ENCODE results near the gene DPYSL3. TPM values are rescaled to one million over a fixed set of nuclear protein-coding genes. Genes with fewer than 3 reads are reported as not detected.

DPYSL3 gene
- polyA plus RNA-seq, 1 donor (not counting 4 experiments of a cell fraction or from before 2014, with no cell fraction given) = 4.8 TPM

GRCh38 chr5:147430628-147431027, 79.2 kb downstream of the DPYSL3 start:
- Histone ChIP-seq H3K4me3 (ENCODE audit: control insufficient read depth in 2 of 3, extremely low read depth in 1 of 3, insufficient read depth in 2 of 3, low read depth in 1 of 3, low read length in 3 of 3) (no peak overlapping the region), H3K9me1 (ENCODE audit: control insufficient read depth, extremely low read depth, insufficient read depth, low read length) (no peaks in the 10 kb centered on the region), H3K27me3 (ENCODE audit: control insufficient read depth, extremely low read depth, insufficient read depth, low read length) (no peaks in the 10 kb centered on the region), H3K9ac (ENCODE audit: control insufficient read depth, extremely low read depth, insufficient read depth, low read length) (no peak overlapping the region), H3K9me3 (ENCODE audit: control insufficient read depth, low read depth, low read length) (no peaks in the 10 kb centered on the region), H3K27ac (ENCODE audit: control insufficient read depth, insufficient read depth, low read length) (no peak overlapping the region), H2AFZ (ENCODE audit: control insufficient read depth, low read length) (no peak overlapping the region), H3K4me1 (ENCODE audit: control insufficient read depth, extremely low read depth, insufficient read depth, low read length) (no peaks in the 10 kb centered on the region), H3K36me3 (ENCODE audit: control insufficient read depth in 2 of 2, extremely low read depth in 1 of 2, insufficient read depth in 2 of 2, low read length in 2 of 2) (no peaks in the 10 kb centered on the region), H4K20me1 (ENCODE audit: control insufficient read depth, extremely low read depth, insufficient read depth, low read length) (no peaks in the 10 kb centered on the region), H3K79me2 (ENCODE audit: control insufficient read depth, insufficient read depth, low read length) (no peaks in the 10 kb centered on the region), H3K4me2 (ENCODE audit: control insufficient read depth, extremely low read depth, insufficient read depth, low read depth, low read length) (no peak overlapping the region)
- dilution Hi-C loops (cut with MboI; ENCODE audit: extremely low pct_ligation_motif_present, low sequenced_read_pairs) = no loop called here
- FAIRE-seq (no peak), DNase-seq (ENCODE audit: low read depth, low spot score) (no peak)
- TF ChIP-seq, protein P1, sequence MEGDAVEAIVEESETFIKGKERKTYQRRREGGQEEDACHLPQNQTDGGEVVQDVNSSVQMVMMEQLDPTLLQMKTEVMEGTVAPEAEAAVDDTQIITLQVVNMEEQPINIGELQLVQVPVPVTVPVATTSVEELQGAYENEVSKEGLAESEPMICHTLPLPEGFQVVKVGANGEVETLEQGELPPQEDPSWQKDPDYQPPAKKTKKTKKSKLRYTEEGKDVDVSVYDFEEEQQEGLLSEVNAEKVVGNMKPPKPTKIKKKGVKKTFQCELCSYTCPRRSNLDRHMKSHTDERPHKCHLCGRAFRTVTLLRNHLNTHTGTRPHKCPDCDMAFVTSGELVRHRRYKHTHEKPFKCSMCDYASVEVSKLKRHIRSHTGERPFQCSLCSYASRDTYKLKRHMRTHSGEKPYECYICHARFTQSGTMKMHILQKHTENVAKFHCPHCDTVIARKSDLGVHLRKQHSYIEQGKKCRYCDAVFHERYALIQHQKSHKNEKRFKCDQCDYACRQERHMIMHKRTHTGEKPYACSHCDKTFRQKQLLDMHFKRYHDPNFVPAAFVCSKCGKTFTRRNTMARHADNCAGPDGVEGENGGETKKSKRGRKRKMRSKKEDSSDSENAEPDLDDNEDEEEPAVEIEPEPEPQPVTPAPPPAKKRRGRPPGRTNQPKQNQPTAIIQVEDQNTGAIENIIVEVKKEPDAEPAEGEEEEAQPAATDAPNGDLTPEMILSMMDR (optimal IDR thresholded peaks at IDR 0.05 in 1 of 3, IDR thresholded peaks at IDR 0.05 in 1 of 3, conservative IDR thresholded peaks at IDR 0.05 in 1 of 3; ENCODE audit: extremely low read depth in 1 of 3, insufficient read depth in 2 of 3, low read length in 3 of 3) = no peak
- no peak for TF ChIP-seq EZH2 (IDR thresholded peaks at IDR 0.05; ENCODE audit: low read length)

- H3K9ac ChIP-seq (ENCODE audit: control insufficient read depth, extremely low read depth, insufficient read depth, low read length) = no peak overlapping the region
- no peaks in the 10 kb centered on the region for H3K79me2 ChIP-seq (ENCODE audit: control insufficient read depth, insufficient read depth, low read length)
- no peak overlapping the region for H3K4me2 ChIP-seq (ENCODE audit: control insufficient read depth, extremely low read depth, insufficient read depth, low read depth, low read length)
- no peaks in the 10 kb centered on the region for H4K20me1 ChIP-seq (ENCODE audit: control insufficient read depth, extremely low read depth, insufficient read depth, low read length)
- no peak overlapping the region for H3K4me3 ChIP-seq (ENCODE audit: control insufficient read depth in 2 of 3, extremely low read depth in 1 of 3, insufficient read depth in 2 of 3, low read depth in 1 of 3, low read length in 3 of 3)
- H3K9me1 ChIP-seq (ENCODE audit: control insufficient read depth, extremely low read depth, insufficient read depth, low read length) = no peaks in the 10 kb centered on the region
- DNase-seq (ENCODE audit: low read depth, low spot score) (no peak), FAIRE-seq (no peak)
- H3K36me3 ChIP-seq (ENCODE audit: control insufficient read depth in 2 of 2, extremely low read depth in 1 of 2, insufficient read depth in 2 of 2, low read length in 2 of 2) = no peaks in the 10 kb centered on the region
- H2AFZ ChIP-seq (ENCODE audit: control insufficient read depth, low read length) = no peak overlapping the region
- H3K27me3 ChIP-seq (ENCODE audit: control insufficient read depth, extremely low read depth, insufficient read depth, low read length) = no peaks in the 10 kb centered on the region
- H3K27ac ChIP-seq (ENCODE audit: control insufficient read depth, insufficient read depth, low read length) = no peak overlapping the region
- H3K4me1 ChIP-seq (ENCODE audit: control insufficient read depth, extremely low read depth, insufficient read depth, low read length) = no peaks in the 10 kb centered on the region
- no peaks in the 10 kb centered on the region for H3K9me3 ChIP-seq (ENCODE audit: control insufficient read depth, low read depth, low read length)
- TF ChIP-seq, protein P1 (optimal IDR thresholded peaks at IDR 0.05 in 1 of 3, IDR thresholded peaks at IDR 0.05 in 1 of 3, conservative IDR thresholded peaks at IDR 0.05 in 1 of 3; ENCODE audit: extremely low read depth in 1 of 3, insufficient read depth in 2 of 3, low read length in 3 of 3) = no peak
- TF ChIP-seq EZH2 (IDR thresholded peaks at IDR 0.05; ENCODE audit: low read length) = no peak
- dilution Hi-C loops (cut with MboI; ENCODE audit: extremely low pct_ligation_motif_present, low sequenced_read_pairs) = no loop called here
These were observed 82.1 kb downstream of the DPYSL3 start for GRCh38 chr5:147427521-147428401.
